Natural killer cell treated with Interleukin-12 subunit alpha and Interleukin-12 subunit beta and Interleukin-15 and Interleukin-18, amount 100 ng/mL, for 72 hours (primary cell): ENCODE data around the gene TLR5. TPM values are rescaled to one million over a fixed set of nuclear protein-coding genes. Genes with fewer than 3 reads are reported as not detected.

ENCODE experiments used
- total RNA-seq, 2 donors: library from RNA; stranded (reverse); gene quantifications; one replicate each; pipeline ENCODE4 v1.2.3, GENCODE V29; 2022

The TLR5 gene
- total RNA-seq, 2 donors from 2014 or later = 0.11 to 0.38 TPM

Other genes starting within 250 kb of the TLR5 start
- not detected for gene SUSD4, start 220.9 kb upstream of the TLR5 start, total RNA-seq